HUES48 (cell line): ENCODE results near the gene MSMP.

Experiments
- H3K27ac ChIP-seq: one replicate; pipeline ENCODE4 v1.7.0; 2013; ENCODE audit warnings: low read depth, low read length, inconsistent platforms
- H3K27me3 ChIP-seq: 2 replicates; pipeline ENCODE4 v1.6.1; 2013; ENCODE audit warnings: mild to moderate bottlenecking, low read length; ENCODE audit not compliant: control insufficient read depth, insufficient read depth
- H3K36me3 ChIP-seq: 2 replicates; pipeline ENCODE4 v1.6.1; 2013; ENCODE audit warnings: low read length; ENCODE audit not compliant: control insufficient read depth, insufficient read depth
- H3K4me1 ChIP-seq: 2 replicates; pipeline ENCODE4 v1.6.1; 2013; ENCODE audit warnings: mild to moderate bottlenecking, low read length; ENCODE audit not compliant: control insufficient read depth, insufficient read depth
- H3K4me3 ChIP-seq: 2 replicates; pipeline ENCODE4 v1.5.1; 2013; ENCODE audit warnings: mild to moderate bottlenecking, low read depth, low read length
- H3K9ac ChIP-seq: 2 replicates; pipeline ENCODE4 v1.6.1; 2013; ENCODE audit warnings: mild to moderate bottlenecking, low read depth, low read length, moderate library complexity
- H3K9me3 ChIP-seq: 2 replicates; pipeline ENCODE4 v1.6.1; 2013; ENCODE audit warnings: low read length; ENCODE audit not compliant: control insufficient read depth, insufficient read depth

Gene MSMP

GRCh38 chr9:35708146-35708545, 45.9 kb downstream of the MSMP start:
- Histone ChIP-seq H3K27me3 (no peaks in the 10 kb centered on the region), H3K4me1 (no peaks in the 10 kb centered on the region), H3K27ac (no peak overlapping the region), H3K36me3 (peaks cover 95% of the 10 kb centered on the region), H3K9me3 (no peaks in the 10 kb centered on the region), H3K9ac (no peak overlapping the region), H3K4me3 (no peak overlapping the region)

- no peak overlapping the region for H3K4me3 ChIP-seq
- H3K4me1 ChIP-seq = no peaks in the 10 kb centered on the region
- H3K27ac ChIP-seq = no peak overlapping the region
- H3K9me3 ChIP-seq = no peaks in the 10 kb centered on the region
- H3K27me3 ChIP-seq = no peaks in the 10 kb centered on the region
- H3K36me3 ChIP-seq = peaks cover 94% of the 10 kb centered on the region
- no peak overlapping the region for H3K9ac ChIP-seq
Observed at GRCh38 chr9:35706951-35707350, 47.1 kb downstream of the MSMP start.

- H3K36me3 ChIP-seq = peaks cover 94% of the 10 kb centered on the region
- H3K27me3 ChIP-seq = no peaks in the 10 kb centered on the region
- no peak overlapping the region for H3K9ac ChIP-seq
- H3K4me1 ChIP-seq = no peaks in the 10 kb centered on the region
- no peak overlapping the region for H3K27ac ChIP-seq
- no peak overlapping the region for H3K4me3 ChIP-seq
- no peaks in the 10 kb centered on the region for H3K9me3 ChIP-seq
Observed at GRCh38 chr9:35705836-35706430, 48.1 kb downstream of the MSMP start.

DNA sequence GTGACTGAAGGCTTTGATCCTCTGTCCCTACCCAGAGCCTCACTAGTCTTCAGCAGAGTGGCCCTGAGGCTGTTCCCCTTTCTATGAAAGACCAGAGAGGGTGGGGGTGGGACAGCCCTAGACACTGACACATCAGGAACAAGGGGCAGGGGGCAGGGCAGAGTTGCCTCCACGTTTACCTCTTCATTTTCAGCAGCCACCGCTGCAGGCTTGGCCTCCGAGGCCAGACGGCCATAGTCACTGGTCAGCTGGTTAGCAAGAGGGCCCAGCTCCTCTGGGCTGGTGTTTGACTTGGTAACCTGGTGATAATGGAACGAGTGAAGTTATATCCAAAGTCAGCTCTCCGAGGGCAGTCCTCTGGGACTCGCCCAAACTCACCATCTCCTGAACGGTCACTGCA, 48.7 kb downstream of the MSMP start:
- no peaks in the 10 kb centered on the region for H3K9me3 ChIP-seq
- H3K27ac ChIP-seq = no peak overlapping the region
- no peak overlapping the region for H3K9ac ChIP-seq
- no peaks in the 10 kb centered on the region for H3K4me1 ChIP-seq
- H3K27me3 ChIP-seq = no peaks in the 10 kb centered on the region
- peaks cover 94% of the 10 kb centered on the region for H3K36me3 ChIP-seq
- H3K4me3 ChIP-seq = no peak overlapping the region

- no peaks in the 10 kb centered on the region for H3K9me3 ChIP-seq
- no peaks in the 10 kb centered on the region for H3K4me1 ChIP-seq
- H3K4me3 ChIP-seq = no peak overlapping the region
- H3K36me3 ChIP-seq = peaks cover 98% of the 10 kb centered on the region
- H3K27me3 ChIP-seq = no peaks in the 10 kb centered on the region
- H3K27ac ChIP-seq = no peak overlapping the region
- no peak overlapping the region for H3K9ac ChIP-seq
Observed at GRCh38 chr9:35703906-35704672, 50.0 kb downstream of the MSMP start.
